Mesodermal cell (in vitro differentiated cells): ENCODE measurements around the gene KLF2.

ENCODE experiments used
- H3K27ac ChIP-seq: 2 replicates; pipeline ENCODE4 v1.7.0; 2013; ENCODE audit warnings: mild to moderate bottlenecking, low read depth, low read length, moderate library complexity; ENCODE audit not compliant: severe bottlenecking
- H3K36me3 ChIP-seq: 2 replicates; pipeline ENCODE4 v1.7.1; 2013; ENCODE audit warnings: mild to moderate bottlenecking, low read length, moderate library complexity; ENCODE audit not compliant: control insufficient read depth, insufficient read depth
- H3K4me1 ChIP-seq: one replicate; pipeline ENCODE4 v1.7.1; 2013; ENCODE audit warnings: mild to moderate bottlenecking, low read length; ENCODE audit not compliant: insufficient read depth, control insufficient read depth, poor library complexity, severe bottlenecking
- H3K4me3 ChIP-seq: 2 replicates; pipeline ENCODE4 v1.7.0; 2013; ENCODE audit warnings: low read length, control low read depth, mild to moderate bottlenecking; ENCODE audit not compliant: insufficient read depth, poor library complexity, severe bottlenecking; ENCODE audit errors: extremely low read depth
- H3K9me3 ChIP-seq: 2 replicates; pipeline ENCODE4 v1.7.1; 2013; ENCODE audit warnings: mild to moderate bottlenecking, low read length, moderate library complexity; ENCODE audit not compliant: control insufficient read depth
- WGBS, 2 experiments: methylation state at CpG; one replicate each; pipeline ENCODE4 v1.1.5; 2013; ENCODE audit warnings: missing lambda C conversion rate in 2 of 2; ENCODE audit not compliant: insufficient coverage in 2 of 2; 5-methylcytosine and 5-hydroxymethylcytosine counted together

Gene KLF2

GRCh38 chr19:16371540-16371986, 46.9 kb downstream of the KLF2 start:
- Histone ChIP-seq H3K27ac (no peak overlapping the region), H3K4me3 (no peak overlapping the region), H3K9me3 (no peaks in the 10 kb centered on the region), H3K4me1 (no peaks in the 10 kb centered on the region), H3K36me3 (peaks cover 27% of the 10 kb centered on the region)
- 94 to 95% methylated on average over 16 of the region's 18 CpGs for WGBS, 2 experiments

GRCh38 chr19:16372065-16372915, 47.7 kb downstream of the KLF2 start:
- no peak overlapping the region for H3K4me3 ChIP-seq
- peaks cover 34% of the 10 kb centered on the region for H3K36me3 ChIP-seq
- H3K27ac ChIP-seq = no peak overlapping the region
- WGBS, 2 experiments = 89 to 97% methylated on average over 16 to 17 of the region's 17 CpGs
- H3K9me3 ChIP-seq = no peaks in the 10 kb centered on the region
- no peaks in the 10 kb centered on the region for H3K4me1 ChIP-seq

GRCh38 chr19:16373079-16373478, 48.5 kb downstream of the KLF2 start:
- WGBS, 2 experiments = 97 to 98% methylated on average over 5 to 10 of the region's 12 CpGs
- no peaks in the 10 kb centered on the region for H3K4me1 ChIP-seq
- H3K36me3 ChIP-seq = peaks cover 39% of the 10 kb centered on the region

GRCh38 chr19:16373532-16373931, 48.9 kb downstream of the KLF2 start:
- WGBS, 2 experiments = 89 to 98% methylated on average over 9 to 11 of the region's 12 CpGs
- Histone ChIP-seq H3K4me1 (no peaks in the 10 kb centered on the region), H3K36me3 (peaks cover 44% of the 10 kb centered on the region), H3K27ac (no peak overlapping the region), H3K4me3 (no peak overlapping the region), H3K9me3 (no peaks in the 10 kb centered on the region)

More at GRCh38 chr19:16373079-16373478, 48.5 kb downstream of the KLF2 start:
- Histone ChIP-seq H3K4me3 (no peak overlapping the region), H3K27ac (no peak overlapping the region), H3K9me3 (no peaks in the 10 kb centered on the region)

- 93 to 97% methylated on average over 7 to 8 of the region's 8 CpGs for WGBS, 2 experiments
- no peaks in the 10 kb centered on the region for H3K4me1 ChIP-seq
- H3K27ac ChIP-seq = no peak overlapping the region
- H3K36me3 ChIP-seq = peaks cover 44% of the 10 kb centered on the region
- H3K9me3 ChIP-seq = no peaks in the 10 kb centered on the region
- no peak overlapping the region for H3K4me3 ChIP-seq
Measured at GRCh38 chr19:16373989-16374388, 49.4 kb downstream of the KLF2 start.

GRCh38 chr19:16374436-16374835, 49.8 kb downstream of the KLF2 start:
- H3K36me3 ChIP-seq = peaks cover 44% of the 10 kb centered on the region
- 92 to 97% methylated on average over 11 to 13 of the region's 13 CpGs for WGBS, 2 experiments
- H3K4me1 ChIP-seq = no peaks in the 10 kb centered on the region
- no peak overlapping the region for H3K4me3 ChIP-seq
- no peak overlapping the region for H3K27ac ChIP-seq
- no peaks in the 10 kb centered on the region for H3K9me3 ChIP-seq

GRCh38 chr19:16375157-16375935, 50.7 kb downstream of the KLF2 start:
- 95 to 98% methylated on average over 11 to 13 of the region's 14 CpGs for WGBS, 2 experiments
- Histone ChIP-seq H3K36me3 (peaks cover 44% of the 10 kb centered on the region), H3K4me3 (no peak overlapping the region)

GRCh38 chr19:16375936-16376185, 51.2 kb downstream of the KLF2 start:
- H3K4me1 ChIP-seq = no peaks in the 10 kb centered on the region
- 98% methylated on average over 4 to 6 of the region's 7 CpGs for WGBS, 2 experiments
- H3K9me3 ChIP-seq = no peaks in the 10 kb centered on the region
- H3K27ac ChIP-seq = no peak overlapping the region
- peaks cover 42% of the 10 kb centered on the region for H3K36me3 ChIP-seq
- H3K4me3 ChIP-seq = no peak overlapping the region

More at GRCh38 chr19:16375157-16375935, 50.7 kb downstream of the KLF2 start:
- no peaks in the 10 kb centered on the region for H3K9me3 ChIP-seq
- H3K4me1 ChIP-seq = no peaks in the 10 kb centered on the region
- no peak overlapping the region for H3K27ac ChIP-seq

GRCh38 chr19:16376241-16376640, 51.6 kb downstream of the KLF2 start:
- Histone ChIP-seq H3K4me3 (no peak overlapping the region), H3K36me3 (peaks cover 39% of the 10 kb centered on the region), H3K4me1 (no peaks in the 10 kb centered on the region), H3K27ac (no peak overlapping the region), H3K9me3 (no peaks in the 10 kb centered on the region)
- WGBS, 2 experiments = 93 to 98% methylated on average over 9 to 10 of the region's 11 CpGs

GRCh38 chr19:16376649-16377048, 52.0 kb downstream of the KLF2 start:
- no peak overlapping the region for H3K27ac ChIP-seq
- no peaks in the 10 kb centered on the region for H3K4me1 ChIP-seq
- no peak overlapping the region for H3K4me3 ChIP-seq
- H3K36me3 ChIP-seq = peaks cover 35% of the 10 kb centered on the region
- 93 to 94% methylated on average over 11 to 18 of the region's 18 CpGs for WGBS, 2 experiments
- no peaks in the 10 kb centered on the region for H3K9me3 ChIP-seq

- H3K4me3 ChIP-seq = no peak overlapping the region
- no peaks in the 10 kb centered on the region for H3K4me1 ChIP-seq
- no peaks in the 10 kb centered on the region for H3K9me3 ChIP-seq
- 92 to 100% methylated on average over 4 to 7 of the region's 9 CpGs for WGBS, 2 experiments
- no peak overlapping the region for H3K27ac ChIP-seq
- H3K36me3 ChIP-seq = peaks cover 41% of the 10 kb centered on the region
Measured at GRCh38 chr19:16377521-16377920, 52.9 kb downstream of the KLF2 start.
